HG03521 (cell line): Measurements from ENCODE around the gene SPOCK1.

Source experiments
- ATAC-seq: cut with Tn5 transposase; IDR thresholded peaks from one replicate; pipeline ENCODE4 v1.9.1; 2021; ENCODE audit warnings: mild to moderate bottlenecking, moderate library complexity; ENCODE audit not compliant: unreplicated experiment

The SPOCK1 gene

DNA sequence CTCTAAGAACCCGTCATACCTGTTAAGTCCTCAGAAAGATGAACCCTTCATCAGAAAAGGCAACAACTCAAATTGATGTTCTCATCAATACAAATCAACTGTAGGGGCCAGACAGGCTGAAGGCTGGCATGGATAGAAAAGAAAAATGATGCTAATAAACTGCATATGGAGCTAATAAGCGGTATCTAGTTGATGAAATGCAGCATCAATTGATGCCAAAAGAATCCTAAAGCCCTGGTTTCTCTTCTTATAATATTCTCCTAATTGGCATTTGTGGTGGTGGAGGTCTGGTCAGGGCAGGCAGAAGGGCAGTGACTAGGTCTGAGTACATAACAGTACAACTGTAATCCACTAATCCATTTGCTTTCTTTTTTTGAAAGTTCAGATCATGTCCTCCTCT is 322.5 kb downstream of the SPOCK1 start:
- ATAC-seq: no peak

DNA sequence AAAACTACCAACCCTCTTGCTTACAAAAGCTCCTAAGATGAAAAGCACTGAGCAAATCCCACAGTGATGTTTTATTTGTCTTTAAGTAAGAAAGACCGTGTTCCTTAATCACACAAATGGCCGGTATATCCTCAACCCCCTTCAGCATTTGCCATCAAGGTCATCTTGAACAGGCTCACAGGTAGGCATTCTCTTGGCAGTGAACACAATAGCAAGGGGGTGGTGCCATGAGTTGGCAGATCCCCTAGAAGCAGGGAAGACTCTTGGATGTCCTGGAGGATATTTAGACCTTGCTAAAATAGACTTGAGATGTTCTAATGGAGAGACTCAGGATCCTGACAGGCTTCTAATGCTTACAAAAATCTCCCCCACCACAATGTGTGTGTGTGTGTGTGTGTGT is 323.0 kb downstream of the SPOCK1 start:
- ATAC-seq: no peak

DNA sequence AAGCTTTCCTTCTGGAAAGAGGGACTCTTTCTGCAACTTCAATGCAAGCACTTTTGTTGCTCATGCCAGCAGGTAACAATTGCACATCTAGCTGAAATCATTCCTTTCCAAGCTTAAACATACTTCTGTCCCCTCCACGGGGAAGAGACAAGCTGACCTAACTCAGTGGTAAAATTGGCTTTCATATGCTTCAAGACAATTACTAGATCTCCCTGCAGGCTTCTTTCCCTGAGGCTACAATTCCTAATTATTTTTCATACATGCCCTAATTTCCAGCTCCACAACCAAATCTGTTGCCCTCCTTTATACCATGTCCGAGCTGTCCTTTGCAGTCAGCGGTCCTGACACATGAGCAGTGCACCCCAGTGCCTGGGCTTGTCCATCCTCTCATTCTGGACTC is 324.9 kb downstream of the SPOCK1 start:
- no peak for ATAC-seq

DNA sequence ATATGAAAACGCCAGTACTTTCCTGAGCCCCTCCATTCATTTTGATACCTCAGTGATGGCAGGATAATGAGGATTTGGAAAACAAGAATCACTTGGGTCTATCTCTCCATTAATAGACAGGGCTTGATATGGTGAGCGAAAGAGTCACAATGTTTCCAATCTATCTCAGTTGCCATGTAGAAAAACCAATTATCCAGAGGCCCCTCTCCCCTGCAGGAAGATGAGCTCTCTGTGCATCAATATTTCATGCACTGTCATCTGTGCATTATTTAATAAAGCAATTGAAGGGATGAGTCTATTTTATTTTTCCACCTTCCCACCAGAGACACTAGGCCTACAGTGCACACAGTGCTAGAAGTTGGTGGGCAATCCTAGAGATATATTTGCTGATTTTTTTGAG is 326.9 kb downstream of the SPOCK1 start:
- no peak for ATAC-seq

DNA sequence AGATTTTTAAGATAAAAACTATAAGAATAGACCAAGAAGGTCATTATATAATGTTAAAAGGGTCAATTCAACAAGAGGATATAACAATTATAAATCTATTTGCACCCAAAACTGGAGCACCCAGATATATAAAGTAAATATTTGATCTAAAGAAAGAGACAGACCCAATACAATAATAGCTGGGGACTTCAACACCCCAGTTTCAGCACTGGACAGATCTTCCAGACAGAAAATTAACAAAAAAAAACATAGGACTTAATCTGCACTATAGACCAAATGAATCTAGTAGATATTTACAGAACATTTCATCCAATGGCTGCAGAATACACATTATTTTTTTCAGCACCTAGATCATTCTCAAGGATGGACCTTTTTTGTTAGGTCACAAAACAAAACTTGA is 331.9 kb downstream of the SPOCK1 start:
- ATAC-seq: no peak

DNA sequence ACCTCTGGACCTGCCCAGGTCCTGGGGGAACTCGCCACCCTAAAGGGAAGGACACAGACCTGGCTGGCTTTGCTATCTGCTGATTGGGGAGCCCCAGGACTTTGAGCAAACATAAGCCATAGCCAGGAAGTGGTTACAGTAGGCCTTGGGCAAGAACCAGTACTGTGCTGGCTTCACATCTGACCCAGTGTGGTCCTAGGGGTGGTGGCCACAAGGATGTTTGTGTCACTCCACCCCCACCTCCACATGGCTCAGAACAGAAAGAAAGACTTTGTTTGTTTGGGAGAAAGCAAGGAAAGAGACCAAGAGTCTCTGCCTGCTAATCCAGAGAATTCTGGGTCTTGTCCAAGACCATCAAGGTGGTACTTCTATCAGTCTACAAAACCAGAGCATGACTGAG is 334.2 kb downstream of the SPOCK1 start:
- no peak for ATAC-seq

DNA sequence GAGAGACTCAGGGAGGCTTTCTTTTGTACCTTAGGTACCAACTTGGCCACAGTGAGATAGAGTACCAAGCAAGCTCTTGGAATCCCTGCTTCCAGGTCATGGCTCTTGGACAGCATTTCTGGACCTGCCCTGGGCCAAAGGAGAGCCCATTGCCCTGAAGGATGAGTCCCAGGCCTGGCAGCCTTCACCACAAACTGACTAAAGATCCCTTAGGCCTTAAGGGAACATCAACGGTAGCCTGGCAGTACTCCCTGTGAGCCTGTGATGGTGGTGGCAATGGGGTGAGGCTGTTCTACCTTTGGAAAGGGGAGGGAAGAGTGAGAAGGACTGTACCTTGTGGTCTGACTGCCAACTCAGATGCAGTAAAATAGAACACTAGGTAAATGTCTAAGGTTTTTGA is 334.6 kb downstream of the SPOCK1 start:
- no peak for ATAC-seq

DNA sequence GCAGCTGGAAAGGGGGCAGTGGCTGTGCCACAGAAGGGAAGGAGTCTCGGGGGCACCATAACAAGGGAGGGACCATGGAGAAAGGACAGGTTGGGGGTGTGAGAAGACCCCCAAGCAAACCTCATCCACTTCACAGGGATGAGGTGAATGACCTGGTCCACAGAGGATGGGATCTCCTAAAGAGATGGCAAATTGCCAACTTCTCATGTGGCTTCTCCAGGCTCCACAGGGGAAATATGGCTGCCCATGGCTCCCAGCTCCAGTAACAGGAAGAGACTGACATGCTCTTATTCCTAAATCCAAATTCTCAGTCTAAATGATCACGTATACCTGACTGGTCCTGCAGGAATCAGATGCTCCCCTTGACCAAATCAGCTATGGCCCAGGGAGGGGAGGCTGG is 340.4 kb downstream of the SPOCK1 start:
- ATAC-seq: no peak

DNA sequence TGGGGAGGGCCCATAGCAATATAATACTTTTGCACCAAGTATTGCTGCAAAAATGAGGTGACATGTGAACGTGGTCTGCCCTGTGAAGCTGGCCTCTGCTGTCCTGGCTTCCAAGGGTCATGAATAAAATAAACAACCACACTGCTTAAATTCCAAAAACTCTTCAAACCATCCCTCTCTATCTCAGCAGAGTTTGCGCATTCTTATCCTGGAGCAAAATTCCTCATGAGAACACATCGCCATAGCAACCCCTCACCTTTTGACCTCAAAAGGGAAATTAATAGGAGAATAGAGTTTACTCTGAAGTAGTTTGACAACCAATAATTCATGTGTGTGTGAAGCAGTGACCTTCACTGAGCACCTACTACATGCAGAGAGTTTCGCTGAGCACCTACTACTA is 342.9 kb downstream of the SPOCK1 start:
- ATAC-seq: no peak

DNA sequence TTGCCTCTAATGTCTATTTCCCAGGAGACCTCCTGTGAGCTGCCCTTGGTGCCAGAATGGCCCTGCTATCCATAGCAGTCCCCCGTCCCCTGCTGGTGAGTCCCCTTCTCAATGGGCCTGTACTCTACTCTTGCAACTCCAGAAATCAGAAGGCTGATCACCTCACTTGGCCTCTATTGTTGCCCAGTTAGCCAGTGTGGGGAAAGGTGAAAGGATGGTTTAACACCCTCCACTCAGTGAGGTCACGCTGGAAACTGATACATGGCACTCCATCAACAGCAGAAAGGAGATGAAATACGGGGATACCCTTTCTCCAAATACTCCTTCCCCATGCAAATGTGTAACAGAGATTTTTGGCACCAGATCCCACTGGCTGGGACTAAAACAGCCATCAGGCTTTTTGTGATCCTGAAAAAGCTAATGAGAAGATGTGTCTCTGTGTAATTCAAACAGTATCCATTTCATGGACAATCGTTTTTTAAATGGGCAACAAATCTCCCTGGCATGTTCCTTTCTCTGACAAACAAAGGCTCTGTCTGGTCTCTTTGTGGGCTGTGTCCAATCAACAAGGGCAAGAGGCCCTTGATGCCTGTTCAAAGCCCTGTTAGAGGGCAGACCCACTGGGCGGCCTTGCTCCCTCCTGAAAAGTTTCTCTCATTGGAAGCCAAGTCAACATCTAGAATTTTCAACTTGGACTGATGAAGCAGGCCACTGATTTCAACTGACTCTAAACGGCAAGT is 343.7 kb downstream of the SPOCK1 start:
- ATAC-seq: no peak

DNA sequence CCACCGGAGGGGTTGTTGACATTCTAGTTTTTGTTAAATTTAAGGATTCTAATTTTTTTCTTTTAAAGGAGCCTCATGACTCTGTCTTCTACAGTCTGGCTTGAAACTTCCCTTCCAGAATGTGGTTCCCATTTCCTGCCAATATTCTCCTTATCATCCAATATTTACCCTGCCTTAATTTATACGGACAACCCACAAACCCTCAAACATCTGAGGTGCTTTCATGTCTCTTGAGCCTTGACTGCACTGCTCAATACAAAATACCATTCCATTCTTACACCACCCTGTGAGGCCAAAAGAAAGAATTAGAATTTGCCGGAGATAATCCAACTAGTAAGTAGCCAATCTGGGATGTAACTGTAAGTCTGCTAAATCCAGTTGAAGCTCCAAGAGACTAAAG is 346.5 kb downstream of the SPOCK1 start:
- ATAC-seq: no peak

DNA sequence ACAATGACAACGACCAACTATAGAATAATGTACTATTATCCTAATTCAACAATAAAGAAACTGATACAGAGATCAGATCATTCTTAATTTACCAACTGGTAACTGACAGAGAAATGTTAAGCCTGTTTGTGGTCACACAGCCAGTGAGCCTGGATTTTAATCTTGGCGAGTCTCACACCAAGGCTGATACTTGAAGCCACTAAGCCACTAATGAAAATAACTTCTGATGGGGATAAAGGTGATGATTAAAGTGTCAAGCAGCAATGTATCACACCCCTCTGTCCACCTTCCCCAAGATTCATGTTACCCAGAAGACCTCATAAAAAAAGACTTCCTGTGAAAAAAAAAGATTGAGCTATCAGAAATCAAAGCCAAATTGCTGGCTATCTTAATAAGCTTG is 350.5 kb downstream of the SPOCK1 start:
- ATAC-seq: no peak

DNA sequence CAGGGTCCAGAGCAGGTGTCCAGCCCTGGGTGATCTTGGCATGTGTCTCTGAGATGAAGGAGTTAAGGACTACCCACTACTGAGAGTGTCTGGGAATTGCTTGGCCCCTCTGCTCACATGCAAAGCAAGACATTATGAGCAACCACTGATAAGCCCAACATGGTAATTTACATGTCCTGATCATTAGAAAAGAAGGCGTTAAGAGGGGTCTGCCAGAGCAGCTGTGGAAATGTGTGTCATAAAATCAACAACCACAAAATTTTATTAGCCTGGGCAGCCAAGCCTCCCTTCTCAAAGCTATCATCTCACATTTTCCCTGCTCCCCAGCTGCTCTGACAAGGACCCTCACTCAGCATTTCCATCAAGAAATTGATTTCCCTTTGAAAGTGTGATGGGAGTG is 351.0 kb downstream of the SPOCK1 start:
- ATAC-seq: no peak

DNA sequence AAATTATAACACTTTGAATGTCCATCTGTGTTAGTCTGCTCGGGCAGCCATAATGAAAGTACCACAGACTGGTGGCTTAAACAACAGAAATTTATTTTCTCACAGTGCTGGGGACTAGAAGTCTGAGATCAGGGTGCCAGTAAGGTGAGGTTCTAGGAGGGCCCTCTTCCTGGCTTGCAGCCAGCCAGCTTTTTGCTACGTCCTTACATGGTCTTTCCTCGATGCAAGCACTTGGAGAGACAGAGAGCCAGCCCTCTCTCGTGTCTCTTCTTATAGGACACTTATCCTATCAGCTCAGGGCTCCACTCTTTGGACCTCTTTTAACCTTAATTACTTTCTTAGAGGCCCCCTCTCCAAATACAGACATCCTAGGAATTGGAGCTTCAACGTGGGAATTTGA is 351.8 kb downstream of the SPOCK1 start:
- ATAC-seq: no peak

DNA sequence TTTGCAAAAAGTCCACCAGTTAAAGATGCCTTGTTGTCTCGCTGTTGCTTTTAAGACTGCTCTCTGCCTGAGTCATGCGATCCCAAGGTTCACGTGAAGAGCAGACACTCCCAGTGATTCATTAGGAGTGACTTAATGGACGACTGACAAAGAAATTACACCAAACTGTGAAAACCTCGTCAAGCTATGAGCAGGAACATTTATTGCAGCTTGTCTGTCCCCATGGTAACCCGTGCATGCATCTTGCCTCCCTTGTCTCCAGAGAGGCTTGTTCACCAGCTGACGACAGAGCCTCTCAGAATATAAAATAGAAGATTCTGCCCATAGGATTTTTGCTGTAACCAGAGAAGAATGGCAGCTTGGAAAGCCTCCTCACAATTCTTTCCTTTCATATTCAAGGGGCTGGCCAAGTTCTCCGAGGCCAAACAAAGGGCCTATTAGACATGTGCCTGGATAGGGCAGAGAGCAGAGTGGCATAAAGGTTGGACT is 352.7 kb downstream of the SPOCK1 start:
- no peak for ATAC-seq

DNA sequence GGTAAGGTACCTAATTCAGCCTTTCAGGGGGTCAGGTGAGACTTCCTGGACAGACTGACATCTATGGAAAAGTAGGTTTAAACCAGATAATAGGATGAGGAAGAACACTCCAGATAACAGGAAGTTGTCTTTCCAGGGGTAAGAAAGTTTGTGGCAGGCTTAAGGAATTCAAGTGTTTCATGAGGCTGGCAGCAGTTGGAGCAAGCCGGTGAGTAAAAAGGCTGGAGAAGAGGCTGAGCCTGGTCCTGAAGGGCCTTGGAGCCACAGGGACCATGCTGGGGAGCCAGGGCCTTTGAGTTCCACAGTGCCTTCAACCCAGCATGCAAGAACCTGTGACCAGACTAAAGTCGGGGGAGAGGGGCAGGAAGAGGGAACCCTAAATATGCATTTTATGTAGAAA is 353.4 kb downstream of the SPOCK1 start:
- ATAC-seq: no peak

DNA sequence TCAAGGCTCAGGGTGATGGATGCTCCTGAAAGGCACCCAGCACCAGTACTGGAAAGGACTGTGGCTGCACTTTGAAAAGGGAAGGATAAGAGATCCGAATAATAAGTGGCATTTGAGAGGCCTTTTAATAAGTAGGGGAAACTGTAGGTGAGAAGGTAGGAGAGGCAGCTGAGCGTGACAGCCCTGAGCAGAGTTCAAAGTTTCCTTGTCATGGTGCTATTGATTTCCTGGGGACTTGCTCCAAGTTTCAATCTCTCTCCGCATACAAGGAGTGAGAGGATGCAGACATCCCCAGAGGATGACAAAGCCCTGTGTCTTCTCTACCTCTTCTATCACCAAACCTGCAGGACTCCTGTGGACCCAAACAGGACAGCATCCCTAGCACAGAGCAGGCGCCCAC is 354.5 kb downstream of the SPOCK1 start:
- no peak for ATAC-seq

DNA sequence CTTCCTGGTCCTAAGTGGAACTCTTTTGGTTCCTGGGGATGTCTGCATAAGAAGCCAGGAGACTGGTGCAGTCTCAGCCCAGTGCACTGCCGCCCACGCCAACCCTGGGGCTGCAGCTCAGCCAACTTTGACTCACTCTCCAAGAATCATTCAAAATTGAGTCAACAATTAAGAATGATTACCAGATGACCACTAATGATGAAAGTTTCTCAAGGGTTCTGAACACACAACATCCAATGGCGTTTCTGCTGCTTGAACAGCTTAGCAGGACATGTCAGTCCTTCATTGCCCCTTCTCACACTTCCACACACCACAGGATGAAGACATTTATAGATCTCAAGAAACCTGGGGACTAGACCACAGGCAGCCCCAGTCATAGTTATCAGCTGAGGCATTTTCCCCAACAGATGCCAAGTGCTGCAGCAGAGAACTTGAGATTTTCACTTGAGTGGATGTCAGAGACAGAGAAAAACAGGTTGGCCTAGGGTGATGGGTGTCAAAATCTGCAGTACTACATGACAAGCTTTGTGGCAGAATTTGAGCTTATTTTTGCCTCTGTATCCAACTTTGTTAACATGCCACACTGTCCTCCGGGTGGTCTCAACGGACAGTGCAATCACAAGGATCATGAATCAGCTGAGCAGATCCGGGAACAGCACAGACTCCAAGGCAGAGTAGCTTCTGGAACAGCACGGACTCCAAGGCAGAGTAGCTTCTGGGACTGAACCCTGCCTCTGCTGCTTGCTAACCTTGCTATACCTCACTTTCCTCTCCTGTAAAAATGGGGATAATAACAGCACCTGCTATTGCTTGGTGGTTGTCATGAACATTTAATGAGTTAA is 356.1 kb downstream of the SPOCK1 start:
- no peak for ATAC-seq

DNA sequence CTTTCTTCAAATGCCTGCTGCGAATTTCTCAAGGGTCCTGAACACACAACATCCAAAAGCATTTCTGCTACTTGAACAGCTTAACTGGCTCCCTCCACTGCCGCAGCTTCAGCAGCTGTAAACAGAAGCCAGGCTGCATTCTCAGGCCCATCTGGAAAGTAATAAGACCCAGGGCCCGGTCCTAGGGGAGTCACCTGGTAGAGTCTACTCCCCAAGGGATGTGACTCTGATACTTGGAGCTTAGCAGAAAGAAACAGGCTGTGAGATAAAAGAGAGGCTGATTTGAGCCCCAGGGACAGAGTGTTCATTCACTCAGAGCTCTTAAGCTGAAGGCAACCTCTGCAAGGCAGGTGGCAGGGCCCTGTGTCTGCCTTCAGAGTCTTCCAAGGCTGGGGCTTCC is 356.8 kb downstream of the SPOCK1 start:
- no peak for ATAC-seq

DNA sequence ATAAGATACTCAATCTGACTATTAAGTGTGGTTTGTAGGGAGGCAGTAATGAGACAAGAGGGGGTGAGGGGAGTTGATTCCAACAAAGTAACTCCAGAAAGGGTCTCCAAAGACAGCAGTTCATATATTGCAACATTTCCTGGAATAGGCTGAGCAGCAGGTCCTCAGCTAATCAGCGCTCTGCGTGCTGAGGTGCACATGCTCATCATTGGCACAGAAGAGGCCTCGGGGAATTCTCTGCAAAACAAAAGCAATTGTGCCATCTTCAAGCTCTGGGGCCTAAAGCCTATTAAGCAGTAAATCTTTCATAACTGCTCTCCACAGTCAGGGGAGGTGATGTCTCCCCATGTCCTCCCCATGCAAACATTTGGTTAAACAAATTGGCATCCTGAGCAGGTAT is 357.3 kb downstream of the SPOCK1 start:
- ATAC-seq: no peak

DNA sequence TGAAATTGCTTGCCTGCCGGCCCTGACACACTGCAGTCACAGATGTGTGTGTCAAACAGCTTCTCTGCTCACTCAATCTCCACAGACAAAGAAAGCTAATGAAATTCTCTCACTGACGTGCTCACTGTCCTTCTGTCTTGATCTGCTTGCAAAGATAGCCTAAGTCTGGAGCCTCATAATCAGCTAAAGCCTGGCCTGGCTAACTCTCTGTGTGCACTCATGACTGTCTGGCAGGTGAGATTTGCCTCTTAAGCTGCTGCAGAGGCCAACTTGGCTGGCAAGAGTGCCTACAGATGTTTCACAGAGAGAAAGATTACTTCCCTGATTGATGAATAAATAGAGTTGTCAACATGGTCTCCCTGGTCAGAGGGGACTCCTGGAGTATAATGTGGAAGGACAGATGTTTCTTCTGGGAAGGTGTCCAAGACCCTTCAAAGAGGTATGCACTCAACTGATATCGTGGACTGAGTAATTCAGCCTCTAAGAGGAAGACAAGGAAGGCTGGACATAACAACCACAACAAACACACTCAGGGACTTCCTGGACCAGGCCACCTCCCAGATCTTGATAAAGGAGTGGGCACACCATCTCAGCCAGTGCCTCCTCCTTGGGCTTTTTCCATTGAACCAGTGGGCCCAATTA is 362.0 kb downstream of the SPOCK1 start:
- no peak for ATAC-seq
